ENCODE data around the gene TSPAN14.

GRCh38 chr10:80530816-80531215 lies 76.7 kb downstream of the TSPAN14 start:
- TF ChIP-seq, protein P1, sequence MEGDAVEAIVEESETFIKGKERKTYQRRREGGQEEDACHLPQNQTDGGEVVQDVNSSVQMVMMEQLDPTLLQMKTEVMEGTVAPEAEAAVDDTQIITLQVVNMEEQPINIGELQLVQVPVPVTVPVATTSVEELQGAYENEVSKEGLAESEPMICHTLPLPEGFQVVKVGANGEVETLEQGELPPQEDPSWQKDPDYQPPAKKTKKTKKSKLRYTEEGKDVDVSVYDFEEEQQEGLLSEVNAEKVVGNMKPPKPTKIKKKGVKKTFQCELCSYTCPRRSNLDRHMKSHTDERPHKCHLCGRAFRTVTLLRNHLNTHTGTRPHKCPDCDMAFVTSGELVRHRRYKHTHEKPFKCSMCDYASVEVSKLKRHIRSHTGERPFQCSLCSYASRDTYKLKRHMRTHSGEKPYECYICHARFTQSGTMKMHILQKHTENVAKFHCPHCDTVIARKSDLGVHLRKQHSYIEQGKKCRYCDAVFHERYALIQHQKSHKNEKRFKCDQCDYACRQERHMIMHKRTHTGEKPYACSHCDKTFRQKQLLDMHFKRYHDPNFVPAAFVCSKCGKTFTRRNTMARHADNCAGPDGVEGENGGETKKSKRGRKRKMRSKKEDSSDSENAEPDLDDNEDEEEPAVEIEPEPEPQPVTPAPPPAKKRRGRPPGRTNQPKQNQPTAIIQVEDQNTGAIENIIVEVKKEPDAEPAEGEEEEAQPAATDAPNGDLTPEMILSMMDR (IDR thresholded peaks at IDR 0.05), result no peak
- TF ChIP-seq POLR2A (IDR thresholded peaks at IDR 0.05) (no peak), POLR2AphosphoS5 (IDR thresholded peaks at IDR 0.05) (no peak)
